Vagina (tissue), 2 donors: ENCODE results near the gene EVL.

Source experiments
- CTCF ChIP-seq, 3 experiments: fragments of 450-650 bp in 2 of 3; fragments of 200-600 bp in 1 of 3; sonication (generic) in 1 of 3; IDR thresholded peaks; one replicate each; pipeline ENCODE4 v1.5.1; 2017 to 2019; ENCODE audit warnings: antibody characterized with exemption in 3 of 3, mild to moderate bottlenecking in 2 of 3, moderate library complexity in 2 of 3
- POLR2A ChIP-seq, 2 donors: fragments of 450-650 bp; IDR thresholded peaks; one replicate each; pipeline ENCODE4 v1.6.1; 2017; ENCODE audit warnings: antibody characterized with exemption in 2 of 2, mild to moderate bottlenecking in 2 of 2, moderate library complexity in 2 of 2
- POLR2AphosphoS5 ChIP-seq, 2 donors: sonication (generic); formaldehyde crosslinking; IDR thresholded peaks; one replicate each; pipeline ENCODE4 v1.9.0; 2017; ENCODE audit warnings: antibody characterized with exemption in 2 of 2, mild to moderate bottlenecking in 2 of 2, low read depth in 1 of 2; ENCODE audit not compliant: insufficient read depth in 1 of 2

GRCh38 chr14:100025111-100025510, 40.1 kb upstream of the EVL start:
- TF ChIP-seq CTCF (IDR thresholded peaks at IDR 0.05) = no peak
- no peak for TF ChIP-seq POLR2AphosphoS5 (IDR thresholded peaks at IDR 0.05; ENCODE audit: insufficient read depth in 1 of 2, low read depth in 1 of 2)
- no peak for TF ChIP-seq POLR2A (IDR thresholded peaks at IDR 0.05)
